K562 (cell line): Measurements from ENCODE around the gene NLGN3.

Experiments used
- CEBPB ChIP-seq: fragments of 450-650 bp; IDR thresholded peaks from 2 replicates; pipeline ENCODE4 v1.6.1; 2016; ENCODE audit warnings: missing genetic modification characterization, missing compliant biosample characterization
- KAT7 ChIP-seq: sonication (generic); formaldehyde crosslinking; IDR thresholded peaks from 2 replicates; pipeline ENCODE4 v1.8.0; 2022; ENCODE audit warnings: missing genetic modification reagents, mild to moderate bottlenecking, borderline replicate concordance
- LCOR ChIP-seq: sonication (generic); formaldehyde crosslinking; IDR thresholded peaks from 2 replicates; pipeline ENCODE4 v1.8.0; 2022; ENCODE audit warnings: mild to moderate bottlenecking, missing genetic modification reagents
- SRSF9 ChIP-seq: fragments of 200-400 bp; formaldehyde crosslinking; IDR thresholded peaks from 2 replicates; pipeline ENCODE4 v1.6.1; 2017; ENCODE audit warnings: low read depth, low read length, borderline replicate concordance
- TCF7L2 ChIP-seq: fragments of 150-350 bp; IDR thresholded peaks from 2 replicates; pipeline ENCODE4 v1.6.1; 2016; ENCODE audit warnings: low read depth, mild to moderate bottlenecking, low read length, moderate library complexity
- ZC3H8 ChIP-seq: fragments of 450-650 bp; IDR thresholded peaks from 2 replicates; pipeline ENCODE4 v1.6.1; 2017
- ZFP36 ChIP-seq: fragments of 150-350 bp; IDR thresholded peaks from 2 replicates; pipeline ENCODE4 v1.6.1; 2018; ENCODE audit warnings: low read length, low read depth; ENCODE audit not compliant: partially characterized antibody
- ZNF512 ChIP-seq: IDR thresholded peaks from 2 replicates; pipeline ENCODE4 v1.6.1; 2016; ENCODE audit warnings: missing genetic modification characterization, missing compliant biosample characterization
- TF ChIP-seq, protein P1 (sequence below): fragments of 250-450 bp; sonication (Bioruptor Pico); IDR thresholded peaks from 2 replicates; pipeline ENCODE4 v1.5.0; 2020; ENCODE audit warnings: mild to moderate bottlenecking, borderline replicate concordance
- TF ChIP-seq, protein P2 (sequence below): sonication (generic); formaldehyde crosslinking; IDR thresholded peaks from 2 replicates; pipeline ENCODE4 v1.9.0; 2022; ENCODE audit warnings: mild to moderate bottlenecking, missing genetic modification reagents

DNA sequence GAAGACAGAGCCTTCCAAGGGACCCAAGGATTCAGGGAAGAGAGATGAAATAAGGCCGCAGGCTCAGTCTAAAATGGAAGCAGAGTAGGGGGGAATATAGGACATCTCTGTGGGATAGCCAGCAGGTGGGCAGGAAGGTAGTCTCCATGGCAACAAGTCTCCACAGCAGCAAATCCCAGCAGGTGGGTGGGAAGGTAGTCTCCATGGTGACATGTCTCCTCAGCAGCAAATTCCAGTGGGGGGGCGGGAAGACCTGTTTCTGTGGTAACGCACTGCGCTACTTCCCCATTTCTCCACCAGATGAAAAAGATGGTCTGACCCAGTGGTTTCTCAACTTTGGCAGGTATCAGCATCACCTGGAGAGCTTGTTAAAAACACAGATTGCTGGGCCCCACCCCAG is 18.3 kb downstream of the NLGN3 start:
- TF ChIP-seq, protein P1, sequence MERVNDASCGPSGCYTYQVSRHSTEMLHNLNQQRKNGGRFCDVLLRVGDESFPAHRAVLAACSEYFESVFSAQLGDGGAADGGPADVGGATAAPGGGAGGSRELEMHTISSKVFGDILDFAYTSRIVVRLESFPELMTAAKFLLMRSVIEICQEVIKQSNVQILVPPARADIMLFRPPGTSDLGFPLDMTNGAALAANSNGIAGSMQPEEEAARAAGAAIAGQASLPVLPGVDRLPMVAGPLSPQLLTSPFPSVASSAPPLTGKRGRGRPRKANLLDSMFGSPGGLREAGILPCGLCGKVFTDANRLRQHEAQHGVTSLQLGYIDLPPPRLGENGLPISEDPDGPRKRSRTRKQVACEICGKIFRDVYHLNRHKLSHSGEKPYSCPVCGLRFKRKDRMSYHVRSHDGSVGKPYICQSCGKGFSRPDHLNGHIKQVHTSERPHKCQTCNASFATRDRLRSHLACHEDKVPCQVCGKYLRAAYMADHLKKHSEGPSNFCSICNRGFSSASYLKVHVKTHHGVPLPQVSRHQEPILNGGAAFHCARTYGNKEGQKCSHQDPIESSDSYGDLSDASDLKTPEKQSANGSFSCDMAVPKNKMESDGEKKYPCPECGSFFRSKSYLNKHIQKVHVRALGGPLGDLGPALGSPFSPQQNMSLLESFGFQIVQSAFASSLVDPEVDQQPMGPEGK (CRISPR knock-in tag): no peak
- TF ChIP-seq, protein P2, sequence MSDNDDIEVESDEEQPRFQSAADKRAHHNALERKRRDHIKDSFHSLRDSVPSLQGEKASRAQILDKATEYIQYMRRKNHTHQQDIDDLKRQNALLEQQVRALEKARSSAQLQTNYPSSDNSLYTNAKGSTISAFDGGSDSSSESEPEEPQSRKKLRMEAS (CRISPR knock-in tag): no peak
- no peak for TF ChIP-seq ZFP36
- no peak for TF ChIP-seq KAT7
- no peak for TF ChIP-seq CEBPB
- no peak for TF ChIP-seq LCOR
- TF ChIP-seq ZC3H8: no peak
- no peak for TF ChIP-seq SRSF9
- TF ChIP-seq ZNF512: no peak
- TF ChIP-seq TCF7L2: no peak
